CD4-positive, alpha-beta T cell (primary cell): ENCODE results near the gene DECR2. TPM values are rescaled to one million over a fixed set of nuclear protein-coding genes. Genes with fewer than 3 reads are reported as not detected.

Experiments
- ATAC-seq: fragments of 200-7000 bp; cut with Tn5 transposase; one replicate; pipeline ENCODE4 v1.10.0; 2022; ENCODE audit warnings: mild to moderate bottlenecking; ENCODE audit not compliant: poor library complexity
- CTCF ChIA-PET: fragments of 350-600 bp; sonication (Branson Sonifier 250); formaldehyde crosslinking; loops from one replicate; lab custom pipeline; 2021; ENCODE audit warnings: antibody characterized with exemption, inconsistent platforms; lab: Charles Lee
- POLR2A ChIA-PET: fragments of 350-600 bp; sonication (Branson Sonifier 250); formaldehyde crosslinking; loops from one replicate; lab custom pipeline; 2021; ENCODE audit warnings: antibody characterized with exemption, inconsistent platforms; lab: Charles Lee
- DNase-seq, 14 experiments: peaks; one replicate each; pipeline ENCODE4 v3.0.0-alpha.2; 2013 to 2020; ENCODE audit warnings: mixed read lengths in 2 of 14
- H3K27ac ChIP-seq, 2 donors: one replicate each; pipeline versions ENCODE4 v1.5.1 to v1.7.0; 2013; ENCODE audit warnings: low read length in 2 of 2, low read depth in 1 of 2, mild to moderate bottlenecking in 1 of 2
- H3K27me3 ChIP-seq, 2 experiments: 1 replicate in 1 of 2; 2 replicates in 1 of 2; pipeline versions ENCODE4 v1.6.1 to v1.7.0; 2013; ENCODE audit warnings: low read length in 2 of 2, control low read depth in 1 of 2, mild to moderate bottlenecking in 1 of 2, moderate library complexity in 1 of 2; ENCODE audit not compliant: insufficient read depth in 2 of 2, control insufficient read depth in 1 of 2
- H3K36me3 ChIP-seq: one replicate; pipeline ENCODE4 v1.6.1; 2013; ENCODE audit warnings: low read length, control low read depth; ENCODE audit not compliant: insufficient read depth
- H3K4me1 ChIP-seq: one replicate; pipeline ENCODE4 v1.6.1; 2013; ENCODE audit warnings: low read length, control low read depth; ENCODE audit not compliant: insufficient read depth
- H3K4me3 ChIP-seq: one replicate; pipeline ENCODE4 v1.5.1; 2013; ENCODE audit warnings: mild to moderate bottlenecking, low read length, moderate library complexity
- H3K9me3 ChIP-seq, 2 experiments: 1 replicate in 1 of 2; 2 replicates in 1 of 2; pipeline versions ENCODE4 v1.6.1 to v1.7.0; 2013; ENCODE audit warnings: low read length in 2 of 2, mild to moderate bottlenecking in 2 of 2, control low read depth in 1 of 2, moderate library complexity in 1 of 2; ENCODE audit not compliant: control insufficient read depth in 1 of 2, insufficient read depth in 1 of 2
- H3K27ac Mint-ChIP-seq: one replicate; pipeline ENCODE4 v1.8.0; 2020; ENCODE audit warnings: mixed read lengths
- H3K27me3 Mint-ChIP-seq: one replicate; pipeline ENCODE4 v1.8.0; 2021; ENCODE audit warnings: mixed read lengths
- H3K36me3 Mint-ChIP-seq: one replicate; pipeline ENCODE4 v1.8.0; 2021; ENCODE audit warnings: low read depth, mixed read lengths
- H3K4me1 Mint-ChIP-seq: one replicate; pipeline ENCODE4 v1.8.0; 2021; ENCODE audit warnings: low read depth, mixed read lengths
- H3K4me3 Mint-ChIP-seq: one replicate; pipeline ENCODE4 v1.8.0; 2020; ENCODE audit warnings: mild to moderate bottlenecking, mixed read lengths
- H3K9me3 Mint-ChIP-seq: one replicate; pipeline ENCODE4 v1.8.0; 2020; ENCODE audit warnings: mixed read lengths
- intact Hi-C, 2 experiments: fragments of 100-400 bp; cut with DNase I in 1 of 2; cut with micrococcal nuclease in 1 of 2; formaldehyde crosslinking; loops; one replicate each; pipeline versions ENCODE4 v1.15.1 to v1.9.0; 2023 to 2025; cut with DNase I, micrococcal nuclease
- total RNA-seq, 174 experiments: library from RNA in 2 of 174; stranded (reverse) in 2 of 174; gene quantifications; one replicate each; pipeline ENCODE4 v1.2.3 and lab custom pipeline; 2021 to 2026
- TF ChIP-seq, protein P1 (sequence below): fragments of 200-600 bp; IDR thresholded peaks from one replicate; pipeline ENCODE4 v1.8.0; 2022; ENCODE audit warnings: antibody characterized with exemption, mild to moderate bottlenecking

DECR2 gene
- total RNA-seq, 2 experiments from 2014 or later, result 5.7 to 7.0 TPM

DNA sequence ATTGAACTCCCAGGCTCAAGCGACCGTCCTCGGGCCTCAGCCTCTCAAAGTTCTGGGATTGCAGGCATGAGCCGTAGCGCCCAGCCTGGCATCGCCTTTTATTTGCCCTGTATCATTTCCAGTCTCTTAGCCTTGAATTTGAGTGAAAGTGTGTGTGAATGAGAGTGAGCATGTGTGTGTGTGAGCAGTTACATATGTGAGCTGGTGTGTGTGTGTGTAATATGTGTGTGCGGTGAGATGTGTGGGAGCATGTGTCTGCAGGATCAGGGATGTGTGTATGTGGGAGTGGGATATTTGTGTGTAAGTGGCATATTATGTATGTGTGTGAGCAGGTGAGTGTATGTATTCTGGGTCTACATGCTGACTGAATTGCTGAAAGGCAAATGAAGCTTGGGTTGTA lies 29.2 kb downstream of the DECR2 start:
- ATAC-seq (no peak), DNase-seq (no peak)
- Histone ChIP-seq H3K36me3 (no peaks in the 10 kb centered on the region), H3K27ac (no peak overlapping the region), H3K4me3 (no peak overlapping the region), H3K4me1 (peaks cover 20% of the 10 kb centered on the region), H3K27me3 (no peaks in the 10 kb centered on the region), H3K9me3 (no peaks in the 10 kb centered on the region)
- Mint-ChIP-seq H3K4me3 (no peak overlapping the region), H3K27me3 (no peaks in the 10 kb centered on the region), H3K36me3 (peaks cover 28% of the 10 kb centered on the region), H3K27ac (no peak overlapping the region), H3K4me1 (peaks cover 31% of the 10 kb centered on the region), H3K9me3 (no peaks in the 10 kb centered on the region)
- CTCF ChIA-PET, result no interaction called here
- POLR2A ChIA-PET, result no interaction called here
- intact Hi-C loops, result no loop called here
- TF ChIP-seq, protein P1, sequence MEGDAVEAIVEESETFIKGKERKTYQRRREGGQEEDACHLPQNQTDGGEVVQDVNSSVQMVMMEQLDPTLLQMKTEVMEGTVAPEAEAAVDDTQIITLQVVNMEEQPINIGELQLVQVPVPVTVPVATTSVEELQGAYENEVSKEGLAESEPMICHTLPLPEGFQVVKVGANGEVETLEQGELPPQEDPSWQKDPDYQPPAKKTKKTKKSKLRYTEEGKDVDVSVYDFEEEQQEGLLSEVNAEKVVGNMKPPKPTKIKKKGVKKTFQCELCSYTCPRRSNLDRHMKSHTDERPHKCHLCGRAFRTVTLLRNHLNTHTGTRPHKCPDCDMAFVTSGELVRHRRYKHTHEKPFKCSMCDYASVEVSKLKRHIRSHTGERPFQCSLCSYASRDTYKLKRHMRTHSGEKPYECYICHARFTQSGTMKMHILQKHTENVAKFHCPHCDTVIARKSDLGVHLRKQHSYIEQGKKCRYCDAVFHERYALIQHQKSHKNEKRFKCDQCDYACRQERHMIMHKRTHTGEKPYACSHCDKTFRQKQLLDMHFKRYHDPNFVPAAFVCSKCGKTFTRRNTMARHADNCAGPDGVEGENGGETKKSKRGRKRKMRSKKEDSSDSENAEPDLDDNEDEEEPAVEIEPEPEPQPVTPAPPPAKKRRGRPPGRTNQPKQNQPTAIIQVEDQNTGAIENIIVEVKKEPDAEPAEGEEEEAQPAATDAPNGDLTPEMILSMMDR, result no peak

DNA sequence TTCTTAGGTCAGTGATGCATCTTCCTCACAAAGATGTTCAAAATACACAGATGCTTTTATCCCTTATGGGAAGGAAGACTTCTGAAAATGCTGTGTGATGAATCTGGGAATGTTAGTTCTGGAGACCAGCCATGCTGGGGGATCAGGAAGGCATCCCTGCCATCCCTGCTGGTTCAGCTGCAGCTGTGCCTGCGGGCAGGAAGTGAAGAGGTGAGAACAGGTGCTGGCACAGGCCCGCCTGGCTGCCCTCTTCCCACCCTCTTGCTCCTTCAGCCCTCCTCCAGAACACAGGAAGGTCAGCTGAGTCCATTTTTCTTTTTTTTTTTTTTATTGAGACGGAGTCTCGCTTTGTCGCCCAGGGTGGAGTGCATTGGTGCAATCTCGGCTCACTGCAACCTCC lies 38.9 kb downstream of the DECR2 start:
- Mint-ChIP-seq H3K27ac (no peak overlapping the region), H3K27me3 (no peaks in the 10 kb centered on the region), H3K4me1 (peaks cover 5% of the 10 kb centered on the region), H3K4me3 (no peak overlapping the region), H3K9me3 (no peaks in the 10 kb centered on the region), H3K36me3 (peaks cover 6% of the 10 kb centered on the region)
- no peaks in the 10 kb centered on the region for H3K36me3 ChIP-seq
- no peaks in the 10 kb centered on the region for H3K4me1 ChIP-seq
- intact Hi-C loops, result no loop called here
- TF ChIP-seq, protein P1, result no peak
- DNase-seq (no peak), ATAC-seq (no peak)
- H3K27ac ChIP-seq, result no peak overlapping the region
- H3K27me3 ChIP-seq, result no peaks in the 10 kb centered on the region
- CTCF ChIA-PET, result no interaction called here
- POLR2A ChIA-PET, result no interaction called here
- no peak overlapping the region for H3K4me3 ChIP-seq
- no peaks in the 10 kb centered on the region for H3K9me3 ChIP-seq

DNA sequence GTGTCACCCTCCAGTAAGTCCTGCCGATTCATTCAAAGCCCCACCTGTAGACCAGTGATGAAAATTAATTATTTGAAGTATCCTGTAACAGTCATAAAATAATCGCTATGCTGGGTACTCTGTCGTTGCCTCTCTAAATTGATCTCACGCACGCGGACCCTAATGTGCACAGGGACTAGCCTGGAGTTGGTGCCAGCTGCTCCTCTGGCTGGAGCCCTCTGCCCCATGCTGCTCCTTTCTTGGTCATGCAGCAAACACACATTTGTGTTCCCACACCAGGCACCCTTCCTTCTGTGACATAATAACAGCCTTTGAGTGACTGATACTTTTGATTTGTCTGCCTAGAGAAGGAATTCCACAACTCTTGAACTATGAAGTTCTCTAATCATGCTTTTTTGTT lies 39.8 kb downstream of the DECR2 start:
- no peak overlapping the region for H3K4me3 Mint-ChIP-seq
- POLR2A ChIA-PET, result no interaction called here
- CTCF ChIA-PET, result no interaction called here
- H3K9me3 Mint-ChIP-seq, result no peaks in the 10 kb centered on the region
- intact Hi-C loops, result no loop called here
- no peak overlapping the region for H3K27ac Mint-ChIP-seq
- Histone ChIP-seq H3K27ac (no peak overlapping the region), H3K4me1 (no peaks in the 10 kb centered on the region), H3K4me3 (no peak overlapping the region), H3K36me3 (no peaks in the 10 kb centered on the region), H3K9me3 (no peaks in the 10 kb centered on the region), H3K27me3 (no peaks in the 10 kb centered on the region)
- no peaks in the 10 kb centered on the region for H3K27me3 Mint-ChIP-seq
- H3K36me3 Mint-ChIP-seq, result peaks cover 6% of the 10 kb centered on the region
- TF ChIP-seq, protein P1, result no peak
- DNase-seq (no peak), ATAC-seq (no peak)
- H3K4me1 Mint-ChIP-seq, result peaks cover 5% of the 10 kb centered on the region
